Bone marrow (tissue), 2 donors: Measurements from ENCODE around the gene HSPB3.
A peak's percentile ranks its signal among the peaks of the same experiment; 100 is the strongest.
"Not testable (repeated sequence)": the region's sequence is repeated elsewhere in the genome, so short reads cannot be mapped to it uniquely, and the experiment has no call there.

Source experiments
- DNase-seq, 2 donors: peaks; one replicate each; lab custom pipeline; 2025; lab: John Stamatoyannopoulos, UW

HSPB3 gene

GRCh38 chr5:54455413-54456157 is at the start of gene HSPB3:
HSPB3 (plus strand) TSS chr5:54455699; CDS start chr5:54455790, 91 bp downstream.
- DNase-seq = no peak

- no peak for DNase-seq
Observed at GRCh38 chr5:54411176-54411575, 44.3 kb upstream of the HSPB3 start.

GRCh38 chr5:54412913-54413312 is 42.6 kb upstream of the HSPB3 start:
- DNase-seq = no peak

- no peak for DNase-seq
Observed at GRCh38 chr5:54415147-54415546, 40.4 kb upstream of the HSPB3 start.

GRCh38 chr5:54415896-54416601 is 39.5 kb upstream of the HSPB3 start:
- DNase-seq = no peak

GRCh38 chr5:54419573-54420423 is 35.7 kb upstream of the HSPB3 start:
- peak in 1 of 2 donors; percentile 20 for DNase-seq

- DNase-seq = not testable (repeated sequence)
Observed at GRCh38 chr5:54420511-54420910, 35.0 kb upstream of the HSPB3 start.

GRCh38 chr5:54421976-54422375 is 33.5 kb upstream of the HSPB3 start:
- no peak for DNase-seq

- no peak for DNase-seq
Observed at GRCh38 chr5:54425258-54425657, 30.2 kb upstream of the HSPB3 start.

- DNase-seq = no peak
Observed at GRCh38 chr5:54426209-54426608, 29.3 kb upstream of the HSPB3 start.

GRCh38 chr5:54434650-54435049 is 20.8 kb upstream of the HSPB3 start:
- not testable (repeated sequence) for DNase-seq

- DNase-seq = no peak
Observed at GRCh38 chr5:54438620-54439389, 16.7 kb upstream of the HSPB3 start.

GRCh38 chr5:54440456-54440893 is 15.0 kb upstream of the HSPB3 start:
- DNase-seq = no peak

GRCh38 chr5:54442271-54442670 is 13.2 kb upstream of the HSPB3 start:
- no peak for DNase-seq

GRCh38 chr5:54443270-54443669 is 12.2 kb upstream of the HSPB3 start:
- no peak for DNase-seq

- DNase-seq = no peak
Observed at GRCh38 chr5:54445691-54446378, 9.7 kb upstream of the HSPB3 start.

- no peak for DNase-seq
Observed at GRCh38 chr5:54446379-54446732, 9.1 kb upstream of the HSPB3 start.

- DNase-seq = no peak
Observed at GRCh38 chr5:54449923-54450322, 5.6 kb upstream of the HSPB3 start.

- no peak for DNase-seq
Observed at GRCh38 chr5:54450542-54450941, 5.0 kb upstream of the HSPB3 start.

GRCh38 chr5:54453046-54453445 is 2.5 kb upstream of the HSPB3 start:
- no peak for DNase-seq

- no peak for DNase-seq
Observed at GRCh38 chr5:54454602-54455001, 897 bp upstream of the HSPB3 start.
